Panc1 (cell line): ENCODE measurements around the gene ZER1. TPM values are rescaled to one million over a fixed set of nuclear protein-coding genes. Genes with fewer than 3 reads are reported as not detected.

Experiments
- total RNA-seq: library from RNA; stranded (reverse); gene quantifications from one replicate; pipeline ENCODE4 v1.2.1, GENCODE V29; 2021; ENCODE audit not compliant: unreplicated experiment

ZER1 gene
- total RNA-seq, 1 experiment from 2014 or later: 16.2 TPM

Other genes with a start within 250 kb of the ZER1 start
- gene SPTAN1, start 219.3 kb downstream of the ZER1 start, total RNA-seq: 229 TPM
- 78.1 TPM for gene DYNC2I2, start 115.1 kb downstream of the ZER1 start, total RNA-seq
- 422 TPM for gene SET, start 82.7 kb downstream of the ZER1 start, total RNA-seq
- 19.9 TPM for gene PKN3, start 69.4 kb downstream of the ZER1 start, total RNA-seq
- gene ZDHHC12, start 47.8 kb downstream of the ZER1 start, total RNA-seq: 39.3 TPM
- gene TBC1D13, start 15.3 kb upstream of the ZER1 start, total RNA-seq: 21.3 TPM
- gene ENDOG, start 46.6 kb upstream of the ZER1 start, total RNA-seq: 39.9 TPM
- gene SPOUT1, start 57.9 kb upstream of the ZER1 start, total RNA-seq: 38.4 TPM
- gene KYAT1, start 110.0 kb upstream of the ZER1 start, total RNA-seq: 6.1 TPM
- 16.4 TPM for gene LRRC8A, start 110.2 kb upstream of the ZER1 start, total RNA-seq
- not detected for gene PHYHD1, start 149.1 kb upstream of the ZER1 start, total RNA-seq
- 20.0 TPM for gene DOLK, start 175.7 kb upstream of the ZER1 start, total RNA-seq
- gene NUP188, start 175.8 kb upstream of the ZER1 start, total RNA-seq: 69.9 TPM